Erythroblast (primary cell): ENCODE data around the gene ACTL6B.

Source experiments
- GATA1 ChIP-seq: IDR thresholded peaks from 2 replicates; pipeline ENCODE4 v1.6.1; 2011; ENCODE audit warnings: low read depth, mild to moderate bottlenecking, control low read depth, low read length, moderate library complexity
- POLR2A ChIP-seq: IDR thresholded peaks from 2 replicates; pipeline ENCODE4 v1.6.1; 2011; ENCODE audit warnings: mild to moderate bottlenecking, low read length

- no peak for TF ChIP-seq POLR2A
- TF ChIP-seq GATA1: no peak
Observed at GRCh38 chr7:100693312-100694097, 37.3 kb upstream of the ACTL6B start.
